HepG2 (cell line): ENCODE data around the gene SORL1-AS1.

Source experiments
- AHR ChIP-seq: IDR thresholded peaks from 2 replicates; pipeline ENCODE4 v1.6.1; 2018; ENCODE audit warnings: missing genetic modification reagents, missing compliant biosample characterization
- ATM ChIP-seq: fragments of 450-650 bp; IDR thresholded peaks from 2 replicates; pipeline ENCODE4 v1.7.1; 2017; ENCODE audit warnings: mild to moderate bottlenecking, borderline replicate concordance
- HES4 ChIP-seq: sonication (generic); formaldehyde crosslinking; IDR thresholded peaks from 2 replicates; pipeline ENCODE4 v1.9.0; 2021; ENCODE audit warnings: mild to moderate bottlenecking, missing genetic modification reagents, borderline replicate concordance
- LCORL ChIP-seq, 2 experiments: fragments of 450-650 bp in 1 of 2; sonication (generic) in 1 of 2; formaldehyde crosslinking in 1 of 2; IDR thresholded peaks; 2 replicates each; pipeline versions ENCODE4 v1.5.0 to v1.6.1; 2017 to 2020; ENCODE audit warnings: antibody characterized with exemption in 1 of 2, missing genetic modification reagents in 1 of 2
- POLR2AphosphoS2 ChIP-seq: IDR thresholded peaks from 2 replicates; pipeline ENCODE4 v1.6.1; 2011; ENCODE audit warnings: low read depth, low read length, improper control_type of control experiment
- TRIM24 ChIP-seq: sonication (generic); formaldehyde crosslinking; IDR thresholded peaks from 2 replicates; pipeline ENCODE4 v1.8.0; 2022; ENCODE audit warnings: mild to moderate bottlenecking, missing genetic modification reagents
- ZBTB20 ChIP-seq: sonication (generic); formaldehyde crosslinking; IDR thresholded peaks from 2 replicates; pipeline ENCODE4 v1.8.1; 2023; ENCODE audit warnings: missing genetic modification reagents, low read depth, mild to moderate bottlenecking, borderline replicate concordance
- ZFP37 ChIP-seq: sonication (generic); formaldehyde crosslinking; IDR thresholded peaks from 2 replicates; pipeline ENCODE4 v1.4.0; 2020; ENCODE audit warnings: missing genetic modification reagents, borderline replicate concordance
- ZFX ChIP-seq: sonication (generic); formaldehyde crosslinking; IDR thresholded peaks from 2 replicates; pipeline ENCODE4 v1.4.0; 2020; ENCODE audit warnings: mild to moderate bottlenecking, low read depth, missing genetic modification reagents, moderate library complexity
- ZNF10 ChIP-seq: sonication (generic); formaldehyde crosslinking; IDR thresholded peaks from 2 replicates; pipeline ENCODE4 v1.4.0; 2020; ENCODE audit warnings: mild to moderate bottlenecking, low read depth, missing genetic modification reagents, borderline replicate concordance
- ZNF383 ChIP-seq: sonication (generic); formaldehyde crosslinking; IDR thresholded peaks from 2 replicates; pipeline ENCODE4 v1.4.0; 2020; ENCODE audit warnings: missing genetic modification reagents, mild to moderate bottlenecking, borderline replicate concordance
- ZNF530 ChIP-seq: sonication (generic); formaldehyde crosslinking; IDR thresholded peaks from 2 replicates; pipeline ENCODE4 v1.5.0; 2020; ENCODE audit warnings: low read depth, mild to moderate bottlenecking, missing genetic modification reagents
- ZNF562 ChIP-seq: sonication (generic); formaldehyde crosslinking; IDR thresholded peaks from 2 replicates; pipeline ENCODE4 v1.8.0; 2022; ENCODE audit warnings: missing genetic modification reagents, borderline replicate concordance
- ZNF761 ChIP-seq: sonication (generic); formaldehyde crosslinking; conservative IDR thresholded peaks from 2 replicates; pipeline ENCODE4 v1.4.0; 2020; ENCODE audit warnings: mild to moderate bottlenecking, missing genetic modification reagents
- TF ChIP-seq, protein P1 (sequence below): sonication (generic); formaldehyde crosslinking; IDR thresholded peaks from 2 replicates; pipeline ENCODE4 v1.4.0; 2020; ENCODE audit warnings: missing genetic modification reagents
- TF ChIP-seq, protein P2 (sequence below): sonication (generic); formaldehyde crosslinking; IDR thresholded peaks from 2 replicates; pipeline ENCODE4 v1.5.0; 2020; ENCODE audit warnings: missing genetic modification reagents
- TF ChIP-seq, protein P3 (sequence below): IDR thresholded peaks from 2 replicates; pipeline ENCODE4 v1.6.1; 2012; ENCODE audit warnings: low read length, improper control_type of control experiment
- TF ChIP-seq, protein P4 (sequence below): sonication (generic); formaldehyde crosslinking; IDR thresholded peaks from 2 replicates; pipeline ENCODE4 v1.8.0; 2022; ENCODE audit warnings: missing genetic modification reagents, mild to moderate bottlenecking, inconsistent platforms, borderline replicate concordance
- TF ChIP-seq, protein P5 (sequence below): sonication (generic); formaldehyde crosslinking; IDR thresholded peaks from 2 replicates; pipeline ENCODE4 v1.8.0; 2022; ENCODE audit warnings: mild to moderate bottlenecking, missing genetic modification reagents, borderline replicate concordance

The SORL1-AS1 gene

DNA sequence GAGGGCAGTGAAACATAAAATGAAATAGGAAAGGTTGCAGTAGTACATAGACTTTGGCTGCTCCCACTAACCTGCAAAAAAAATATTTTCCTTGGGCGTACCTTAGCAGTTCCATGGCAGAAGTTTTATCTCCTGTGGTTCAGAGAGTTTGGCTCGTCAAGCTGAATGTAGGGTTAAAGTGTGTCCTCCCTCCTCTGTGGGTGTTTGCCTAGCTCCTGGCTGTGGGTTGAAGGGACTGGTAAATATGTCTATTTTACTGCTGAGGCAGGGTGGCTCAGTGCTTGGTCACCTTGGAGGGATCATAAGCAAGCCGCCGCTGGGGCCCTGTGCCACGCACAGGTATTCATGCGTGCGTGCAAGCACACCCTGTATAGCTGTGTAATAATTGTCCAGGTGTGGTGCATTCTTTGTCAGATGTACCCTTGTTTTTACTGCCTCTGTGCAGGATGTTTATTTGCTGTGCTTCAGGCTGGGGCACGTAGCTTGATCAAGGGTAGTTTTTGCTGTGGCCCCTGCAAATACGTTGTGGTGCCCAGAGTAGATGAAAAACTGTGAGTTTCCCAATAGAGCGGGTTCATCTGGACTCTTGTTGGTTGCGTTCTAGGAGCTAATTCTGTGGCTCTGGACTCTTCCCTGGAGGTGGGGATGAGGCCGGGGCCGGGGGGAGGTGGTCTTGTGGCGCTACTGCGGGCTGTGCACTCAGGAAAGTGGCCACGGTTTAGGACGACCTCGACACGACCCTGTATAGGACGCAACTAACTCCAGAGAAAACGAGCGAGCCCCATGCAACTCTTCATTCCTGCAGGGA is 1.4 kb downstream of the SORL1-AS1 start (continued):
- TF ChIP-seq, protein P1, sequence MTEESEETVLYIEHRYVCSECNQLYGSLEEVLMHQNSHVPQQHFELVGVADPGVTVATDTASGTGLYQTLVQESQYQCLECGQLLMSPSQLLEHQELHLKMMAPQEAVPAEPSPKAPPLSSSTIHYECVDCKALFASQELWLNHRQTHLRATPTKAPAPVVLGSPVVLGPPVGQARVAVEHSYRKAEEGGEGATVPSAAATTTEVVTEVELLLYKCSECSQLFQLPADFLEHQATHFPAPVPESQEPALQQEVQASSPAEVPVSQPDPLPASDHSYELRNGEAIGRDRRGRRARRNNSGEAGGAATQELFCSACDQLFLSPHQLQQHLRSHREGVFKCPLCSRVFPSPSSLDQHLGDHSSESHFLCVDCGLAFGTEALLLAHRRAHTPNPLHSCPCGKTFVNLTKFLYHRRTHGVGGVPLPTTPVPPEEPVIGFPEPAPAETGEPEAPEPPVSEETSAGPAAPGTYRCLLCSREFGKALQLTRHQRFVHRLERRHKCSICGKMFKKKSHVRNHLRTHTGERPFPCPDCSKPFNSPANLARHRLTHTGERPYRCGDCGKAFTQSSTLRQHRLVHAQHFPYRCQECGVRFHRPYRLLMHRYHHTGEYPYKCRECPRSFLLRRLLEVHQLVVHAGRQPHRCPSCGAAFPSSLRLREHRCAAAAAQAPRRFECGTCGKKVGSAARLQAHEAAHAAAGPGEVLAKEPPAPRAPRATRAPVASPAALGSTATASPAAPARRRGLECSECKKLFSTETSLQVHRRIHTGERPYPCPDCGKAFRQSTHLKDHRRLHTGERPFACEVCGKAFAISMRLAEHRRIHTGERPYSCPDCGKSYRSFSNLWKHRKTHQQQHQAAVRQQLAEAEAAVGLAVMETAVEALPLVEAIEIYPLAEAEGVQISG (CRISPR knock-in tag): peak; percentile 20; the same call in 1 of the 2 replicates
- TF ChIP-seq ZNF10 (CRISPR knock-in tag) (no peak), ZNF383 (CRISPR knock-in tag) (no peak), ZNF530 (no peak), TRIM24 (CRISPR knock-in tag) (no peak), ATM (no peak), ZFP37 (CRISPR knock-in tag) (no peak), ZBTB20 (CRISPR knock-in tag) (no peak), AHR (CRISPR knock-in tag) (no peak), ZNF761 (CRISPR knock-in tag) (no peak), LCORL (IDR thresholded peaks at IDR 0.05) (no peak), LCORL (CRISPR knock-in tag; IDR thresholded peaks at IDR 0.05) (no peak), ZNF562 (CRISPR knock-in tag) (no peak), ZFX (CRISPR knock-in tag) (0 out of 2 replicates have a peak, but pooled peaks have one; percentile 1), POLR2AphosphoS2 (no peak), HES4 (no peak)
- TF ChIP-seq, protein P2, sequence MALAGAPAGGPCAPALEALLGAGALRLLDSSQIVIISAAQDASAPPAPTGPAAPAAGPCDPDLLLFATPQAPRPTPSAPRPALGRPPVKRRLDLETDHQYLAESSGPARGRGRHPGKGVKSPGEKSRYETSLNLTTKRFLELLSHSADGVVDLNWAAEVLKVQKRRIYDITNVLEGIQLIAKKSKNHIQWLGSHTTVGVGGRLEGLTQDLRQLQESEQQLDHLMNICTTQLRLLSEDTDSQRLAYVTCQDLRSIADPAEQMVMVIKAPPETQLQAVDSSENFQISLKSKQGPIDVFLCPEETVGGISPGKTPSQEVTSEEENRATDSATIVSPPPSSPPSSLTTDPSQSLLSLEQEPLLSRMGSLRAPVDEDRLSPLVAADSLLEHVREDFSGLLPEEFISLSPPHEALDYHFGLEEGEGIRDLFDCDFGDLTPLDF: no peak
- TF ChIP-seq, protein P3, sequence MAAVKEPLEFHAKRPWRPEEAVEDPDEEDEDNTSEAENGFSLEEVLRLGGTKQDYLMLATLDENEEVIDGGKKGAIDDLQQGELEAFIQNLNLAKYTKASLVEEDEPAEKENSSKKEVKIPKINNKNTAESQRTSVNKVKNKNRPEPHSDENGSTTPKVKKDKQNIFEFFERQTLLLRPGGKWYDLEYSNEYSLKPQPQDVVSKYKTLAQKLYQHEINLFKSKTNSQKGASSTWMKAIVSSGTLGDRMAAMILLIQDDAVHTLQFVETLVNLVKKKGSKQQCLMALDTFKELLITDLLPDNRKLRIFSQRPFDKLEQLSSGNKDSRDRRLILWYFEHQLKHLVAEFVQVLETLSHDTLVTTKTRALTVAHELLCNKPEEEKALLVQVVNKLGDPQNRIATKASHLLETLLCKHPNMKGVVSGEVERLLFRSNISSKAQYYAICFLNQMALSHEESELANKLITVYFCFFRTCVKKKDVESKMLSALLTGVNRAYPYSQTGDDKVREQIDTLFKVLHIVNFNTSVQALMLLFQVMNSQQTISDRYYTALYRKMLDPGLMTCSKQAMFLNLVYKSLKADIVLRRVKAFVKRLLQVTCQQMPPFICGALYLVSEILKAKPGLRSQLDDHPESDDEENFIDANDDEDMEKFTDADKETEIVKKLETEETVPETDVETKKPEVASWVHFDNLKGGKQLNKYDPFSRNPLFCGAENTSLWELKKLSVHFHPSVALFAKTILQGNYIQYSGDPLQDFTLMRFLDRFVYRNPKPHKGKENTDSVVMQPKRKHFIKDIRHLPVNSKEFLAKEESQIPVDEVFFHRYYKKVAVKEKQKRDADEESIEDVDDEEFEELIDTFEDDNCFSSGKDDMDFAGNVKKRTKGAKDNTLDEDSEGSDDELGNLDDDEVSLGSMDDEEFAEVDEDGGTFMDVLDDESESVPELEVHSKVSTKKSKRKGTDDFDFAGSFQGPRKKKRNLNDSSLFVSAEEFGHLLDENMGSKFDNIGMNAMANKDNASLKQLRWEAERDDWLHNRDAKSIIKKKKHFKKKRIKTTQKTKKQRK: no peak
- TF ChIP-seq, protein P4, sequence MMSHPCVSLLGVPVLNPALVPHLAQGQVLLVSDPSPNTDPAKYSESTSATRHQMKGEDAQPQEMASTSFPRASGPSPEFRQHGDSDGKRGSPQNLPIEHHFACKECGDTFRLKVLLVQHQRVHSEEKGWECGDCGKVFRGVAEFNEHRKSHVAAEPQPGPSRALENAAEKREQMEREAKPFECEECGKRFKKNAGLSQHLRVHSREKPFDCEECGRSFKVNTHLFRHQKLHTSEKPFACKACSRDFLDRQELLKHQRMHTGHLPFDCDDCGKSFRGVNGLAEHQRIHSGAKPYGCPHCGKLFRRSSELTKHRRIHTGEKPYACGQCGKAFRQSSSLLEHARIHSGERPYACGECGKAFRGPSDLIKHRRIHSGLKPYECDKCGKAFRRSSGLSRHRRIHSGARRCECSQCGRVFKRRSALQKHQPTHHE (CRISPR knock-in tag): no peak
- TF ChIP-seq, protein P5, sequence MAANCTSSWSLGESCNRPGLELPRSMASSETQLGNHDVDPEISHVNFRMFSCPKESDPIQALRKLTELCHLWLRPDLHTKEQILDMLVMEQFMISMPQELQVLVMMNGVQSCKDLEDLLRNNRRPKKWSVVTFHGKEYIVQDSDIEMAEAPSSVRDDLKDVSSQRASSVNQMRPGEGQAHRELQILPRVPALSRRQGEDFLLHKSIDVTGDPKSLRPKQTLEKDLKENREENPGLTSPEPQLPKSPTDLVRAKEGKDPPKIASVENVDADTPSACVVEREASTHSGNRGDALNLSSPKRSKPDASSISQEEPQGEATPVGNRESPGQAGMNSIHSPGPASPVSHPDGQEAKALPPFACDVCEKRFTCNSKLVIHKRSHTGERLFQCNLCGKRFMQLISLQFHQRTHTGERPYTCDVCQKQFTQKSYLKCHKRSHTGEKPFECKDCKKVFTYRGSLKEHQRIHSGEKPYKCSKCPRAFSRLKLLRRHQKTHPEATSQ (CRISPR knock-in tag): no peak
